Measurements from ENCODE around the gene UBXN4.
"Not testable (repeated sequence)": the region's sequence is repeated elsewhere in the genome, so short reads cannot be mapped to it uniquely, and the experiment has no call there.

UBXN4 gene, protein sequence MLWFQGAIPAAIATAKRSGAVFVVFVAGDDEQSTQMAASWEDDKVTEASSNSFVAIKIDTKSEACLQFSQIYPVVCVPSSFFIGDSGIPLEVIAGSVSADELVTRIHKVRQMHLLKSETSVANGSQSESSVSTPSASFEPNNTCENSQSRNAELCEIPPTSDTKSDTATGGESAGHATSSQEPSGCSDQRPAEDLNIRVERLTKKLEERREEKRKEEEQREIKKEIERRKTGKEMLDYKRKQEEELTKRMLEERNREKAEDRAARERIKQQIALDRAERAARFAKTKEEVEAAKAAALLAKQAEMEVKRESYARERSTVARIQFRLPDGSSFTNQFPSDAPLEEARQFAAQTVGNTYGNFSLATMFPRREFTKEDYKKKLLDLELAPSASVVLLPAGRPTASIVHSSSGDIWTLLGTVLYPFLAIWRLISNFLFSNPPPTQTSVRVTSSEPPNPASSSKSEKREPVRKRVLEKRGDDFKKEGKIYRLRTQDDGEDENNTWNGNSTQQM

DNA sequence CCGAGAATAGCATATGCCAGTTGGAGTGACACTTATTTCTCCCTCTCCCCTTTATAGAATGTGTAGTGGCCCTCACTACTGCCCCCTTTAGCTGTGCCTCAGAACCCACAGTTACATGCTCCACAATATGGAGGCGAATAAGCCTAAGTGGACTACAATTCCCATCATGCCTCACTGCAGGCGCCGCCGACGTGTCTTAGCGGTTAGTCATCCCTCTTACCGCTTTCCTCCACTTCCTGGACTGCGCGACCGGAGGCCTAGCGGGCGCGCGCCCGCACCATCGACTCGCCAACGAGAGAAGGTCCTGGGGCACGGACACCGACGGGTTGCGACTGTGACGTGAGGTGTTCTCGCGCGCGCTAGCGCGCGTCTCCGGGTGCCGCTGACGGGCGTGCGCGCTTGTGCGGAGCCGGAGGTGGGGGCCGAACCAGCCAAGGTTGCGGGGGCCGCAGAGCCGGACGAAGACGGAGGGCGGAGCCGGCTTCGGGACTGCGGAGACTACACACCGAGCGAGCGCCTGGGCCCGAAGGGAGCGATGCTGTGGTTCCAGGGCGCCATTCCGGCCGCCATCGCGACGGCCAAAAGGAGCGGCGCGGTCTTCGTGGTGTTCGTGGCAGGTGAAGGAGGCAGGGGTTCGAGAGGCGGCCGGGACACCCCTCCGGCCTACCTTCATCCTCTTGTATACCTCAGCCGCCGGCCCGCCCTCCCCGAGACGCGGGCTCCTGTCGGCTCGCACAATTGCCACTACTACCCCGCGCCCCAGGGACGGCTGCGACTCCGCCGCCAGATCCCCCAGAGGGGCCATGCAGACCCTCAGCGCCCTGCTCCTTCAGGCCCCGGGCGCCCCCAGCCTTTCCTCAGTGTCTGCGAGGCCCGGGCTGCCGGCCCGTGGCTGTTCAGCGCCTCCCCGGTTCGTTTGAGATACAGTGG, at the start of gene UBXN4:
TSS of gene UBXN4 (plus strand) at position 461 of the 930 bp plus-strand sequence. CDS start at position 536, 75 bp downstream.
- peak; percentile 89 for DNase-seq (ENCODE audit: low read depth, low spot score)

DNA sequence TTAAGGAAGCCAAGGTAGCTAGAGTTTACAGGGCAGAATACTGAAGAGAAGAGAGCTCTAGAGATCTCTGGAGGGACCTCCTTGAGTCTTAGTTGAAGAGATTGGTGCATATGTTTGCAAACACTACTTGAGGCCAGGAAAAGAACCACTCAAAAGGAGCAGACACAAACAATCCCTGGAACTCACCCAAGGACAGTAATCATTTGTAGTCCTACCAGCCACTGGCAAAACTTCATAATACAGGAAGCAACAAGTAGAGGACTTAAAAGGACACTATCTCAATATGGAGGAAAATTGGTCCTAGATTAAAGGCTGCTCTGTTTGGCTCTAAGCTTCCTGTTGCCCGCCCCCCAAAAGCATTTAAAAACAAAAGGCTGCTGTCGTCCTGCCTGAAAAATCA, 46.9 kb upstream of the UBXN4 start:
- DNase-seq (ENCODE audit: low read depth, low spot score) = no peak

DNA sequence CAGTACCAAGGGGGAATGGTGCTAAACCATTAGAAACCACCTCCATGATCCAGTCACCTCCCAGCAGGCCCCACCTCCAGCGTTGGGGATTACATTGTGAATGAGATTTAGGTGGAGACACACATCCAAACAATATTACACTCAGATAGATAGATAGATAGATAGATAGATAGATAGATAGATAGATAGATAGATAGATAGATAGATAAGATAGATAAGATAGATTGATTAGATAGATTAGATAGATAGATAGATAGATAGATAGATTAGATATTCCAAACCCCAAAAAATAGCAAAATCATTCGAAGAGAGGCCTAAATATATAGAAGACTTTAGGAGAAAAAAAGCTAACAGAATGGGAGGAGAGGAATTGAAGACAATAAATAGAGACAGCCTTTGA, 42.8 kb upstream of the UBXN4 start:
- no peak for DNase-seq (ENCODE audit: low read depth, low spot score)

DNA sequence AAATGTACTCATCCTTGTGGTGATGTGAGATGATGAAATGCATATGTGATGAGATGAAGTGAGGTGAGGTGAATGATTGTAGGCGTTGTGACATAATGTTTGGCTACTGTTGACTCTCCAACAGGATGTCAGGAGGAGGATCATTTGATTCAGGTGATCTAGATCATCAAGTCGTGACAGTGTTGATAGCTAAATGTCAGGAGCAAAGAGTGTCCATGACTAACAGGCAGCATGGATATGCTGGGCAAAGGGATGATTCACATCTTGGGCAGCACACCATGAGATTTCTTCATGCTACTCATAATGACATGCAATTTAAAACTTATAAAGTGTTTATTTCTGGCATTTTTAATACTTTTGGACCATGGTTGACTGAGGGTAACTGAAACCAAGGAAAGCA, 40.2 kb upstream of the UBXN4 start:
- DNase-seq (ENCODE audit: low read depth, low spot score) = no peak

DNA sequence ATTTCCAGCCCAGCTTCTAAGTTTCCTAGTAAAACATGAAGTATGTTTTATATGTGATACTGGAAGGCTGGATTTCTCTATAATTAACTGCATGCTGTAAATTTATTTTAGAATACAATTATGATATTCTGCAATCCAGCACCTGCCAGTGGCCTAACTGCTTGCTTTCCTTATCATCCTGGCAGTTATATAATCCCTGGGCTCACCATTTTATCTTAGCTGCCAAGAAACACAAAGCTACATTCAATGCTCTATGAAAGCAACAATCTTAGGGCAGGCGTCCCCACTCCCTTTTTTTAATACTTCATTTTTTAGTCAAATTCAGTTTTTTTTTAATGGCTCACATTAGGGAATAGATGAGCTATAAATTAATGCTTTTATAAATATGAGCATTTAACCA, 38.4 kb upstream of the UBXN4 start:
- no peak for DNase-seq (ENCODE audit: low read depth, low spot score)

DNA sequence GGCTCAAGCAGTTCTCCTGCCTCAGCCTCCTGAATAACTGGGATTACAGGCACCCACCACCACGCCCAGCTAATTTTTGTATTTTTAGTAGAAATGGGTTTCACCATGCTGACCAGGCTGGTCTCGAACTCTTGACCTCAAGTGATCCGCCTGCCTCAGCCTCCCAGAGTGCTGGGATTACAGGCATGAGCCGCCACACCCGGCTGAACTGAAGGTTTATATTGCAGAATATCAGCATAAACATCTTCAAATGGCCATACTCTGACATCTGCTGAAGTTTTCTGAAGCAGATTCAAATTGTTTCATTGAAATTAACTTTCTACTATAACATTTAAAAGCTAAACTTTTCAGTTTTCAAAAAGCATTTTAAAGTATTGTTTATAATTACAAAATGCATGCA, 37.6 kb upstream of the UBXN4 start:
- not testable (repeated sequence) for DNase-seq (ENCODE audit: low read depth, low spot score)

DNA sequence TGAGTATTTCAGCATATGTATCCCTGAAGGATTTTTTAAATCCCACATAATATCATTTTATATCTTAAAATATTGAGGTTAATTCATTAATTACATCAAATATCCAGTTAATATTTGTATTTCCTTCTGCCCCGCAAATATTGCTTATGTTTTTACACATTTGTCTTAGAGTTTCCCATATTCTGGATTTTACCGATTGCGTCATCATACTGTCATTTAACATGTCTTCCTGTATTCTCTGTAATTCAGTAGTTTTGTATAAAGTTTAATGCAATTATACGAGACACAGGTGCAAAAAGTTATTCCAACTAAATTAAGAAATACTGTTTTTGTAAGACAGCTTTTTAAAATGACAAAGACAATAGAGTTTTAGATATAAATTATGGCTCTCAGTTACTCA, 33.5 kb upstream of the UBXN4 start:
- DNase-seq (ENCODE audit: low read depth, low spot score) = no peak

DNA sequence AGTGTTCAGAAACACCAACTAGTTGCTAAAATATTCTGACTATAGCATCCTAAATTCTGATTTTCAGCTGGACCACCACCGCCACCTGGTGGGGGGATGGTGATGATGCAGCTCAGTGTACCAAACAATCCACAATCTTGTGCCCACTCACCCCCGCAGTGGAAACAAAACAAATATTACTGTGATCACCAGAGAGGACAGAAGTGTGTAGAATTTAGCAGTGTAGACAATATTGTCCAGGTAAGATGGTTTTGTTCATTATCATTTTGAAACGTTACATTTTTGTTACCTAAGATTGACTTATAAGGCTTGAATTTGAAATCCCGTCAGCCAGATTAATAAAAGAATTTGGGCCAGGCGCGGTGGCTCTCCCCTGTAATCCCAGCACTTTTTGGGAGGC, 31.7 kb upstream of the UBXN4 start:
- DNase-seq (ENCODE audit: low read depth, low spot score) = peak; percentile 49

DNA sequence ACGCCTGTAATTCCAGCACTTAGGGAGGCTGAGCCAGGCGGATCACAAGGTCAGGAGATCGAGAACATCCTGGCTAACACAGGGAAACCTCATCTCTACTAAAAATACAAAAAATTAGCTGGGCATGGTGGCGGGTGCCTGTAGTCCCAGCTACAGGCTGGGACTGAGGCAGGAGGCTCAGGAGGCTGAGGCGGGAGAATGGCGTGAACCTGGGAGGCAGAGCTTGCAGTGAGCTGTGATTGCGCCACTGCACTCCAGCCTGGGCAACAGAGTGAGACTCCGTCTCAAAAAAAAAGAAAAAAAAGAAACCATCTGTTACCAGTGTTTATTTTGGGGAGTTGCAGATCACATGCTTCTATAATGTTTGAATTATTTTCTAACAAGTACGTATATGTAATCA, 26.6 kb upstream of the UBXN4 start:
- not testable (repeated sequence) for DNase-seq (ENCODE audit: low read depth, low spot score)

DNA sequence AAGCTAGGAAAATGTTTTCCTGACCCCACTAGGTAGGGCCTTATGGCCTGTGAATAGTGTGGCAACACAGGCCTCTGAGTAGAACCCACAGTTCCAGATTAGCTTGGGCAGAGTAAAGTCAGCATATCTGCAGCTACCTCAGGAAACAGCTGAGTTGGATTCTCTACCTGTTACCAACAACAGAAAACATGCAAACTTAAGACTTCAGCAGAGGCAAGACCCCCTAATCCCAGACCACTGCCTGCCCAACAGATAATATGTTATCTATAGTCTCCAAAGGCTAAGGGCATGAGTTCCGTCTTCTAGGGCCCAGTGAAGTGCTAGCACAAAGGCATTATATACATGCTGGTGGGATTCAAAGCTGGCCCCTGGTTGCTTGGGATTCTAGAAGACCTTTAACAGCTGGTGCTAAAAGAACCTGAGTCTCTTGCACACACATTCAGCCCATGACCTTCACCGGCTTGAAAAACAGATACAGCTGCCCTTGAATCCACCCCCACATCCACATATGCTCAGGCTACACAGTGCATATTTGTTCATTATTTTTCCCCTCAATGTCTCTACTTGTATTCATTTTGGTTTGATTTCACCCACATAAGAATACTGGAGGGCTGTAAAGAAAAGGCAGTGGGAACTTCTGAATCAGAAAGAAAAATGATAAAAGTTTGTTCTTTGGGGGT, 13.5 kb upstream of the UBXN4 start:
- no peak for DNase-seq (ENCODE audit: low read depth, low spot score)

DNA sequence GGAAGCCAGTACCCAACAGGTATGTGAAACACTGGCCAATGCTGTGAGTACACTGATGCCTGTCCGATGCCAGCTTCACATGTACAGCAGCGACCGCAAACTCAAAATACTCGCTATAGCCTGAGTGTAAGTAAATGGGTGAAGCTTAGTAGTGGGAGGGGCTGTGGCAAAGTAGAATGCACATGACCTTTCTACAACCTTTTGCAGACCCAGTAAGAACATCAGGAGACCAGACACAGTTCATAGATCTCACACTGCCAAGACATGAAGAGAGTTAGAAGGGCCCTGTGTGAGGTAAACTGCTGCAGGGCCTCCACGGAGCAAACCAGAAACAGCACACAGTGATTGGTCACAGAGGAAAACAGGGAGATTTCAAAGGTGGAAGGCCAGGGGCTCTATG, 9.1 kb upstream of the UBXN4 start:
- no peak for DNase-seq (ENCODE audit: low read depth, low spot score)

DNA sequence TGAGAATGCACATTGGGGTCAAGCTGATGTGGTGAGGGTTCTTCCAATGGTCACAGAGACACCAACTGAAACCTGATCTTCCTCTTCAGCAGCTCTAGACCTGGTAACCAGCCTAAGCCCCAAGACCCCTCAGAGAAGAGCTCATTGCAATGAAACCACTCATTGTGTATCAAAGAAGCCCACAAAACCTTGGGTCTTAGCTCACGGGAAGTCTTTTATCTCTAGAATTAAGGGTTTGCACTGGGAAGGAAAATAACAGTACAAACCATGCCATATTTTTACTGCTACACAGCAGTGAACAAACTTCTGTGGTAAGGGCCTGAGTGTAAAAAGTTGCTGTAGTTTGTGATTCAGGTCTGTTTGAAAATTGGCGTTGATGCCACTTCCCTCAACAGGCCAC, 8.6 kb upstream of the UBXN4 start:
- no peak for DNase-seq (ENCODE audit: low read depth, low spot score)

DNA sequence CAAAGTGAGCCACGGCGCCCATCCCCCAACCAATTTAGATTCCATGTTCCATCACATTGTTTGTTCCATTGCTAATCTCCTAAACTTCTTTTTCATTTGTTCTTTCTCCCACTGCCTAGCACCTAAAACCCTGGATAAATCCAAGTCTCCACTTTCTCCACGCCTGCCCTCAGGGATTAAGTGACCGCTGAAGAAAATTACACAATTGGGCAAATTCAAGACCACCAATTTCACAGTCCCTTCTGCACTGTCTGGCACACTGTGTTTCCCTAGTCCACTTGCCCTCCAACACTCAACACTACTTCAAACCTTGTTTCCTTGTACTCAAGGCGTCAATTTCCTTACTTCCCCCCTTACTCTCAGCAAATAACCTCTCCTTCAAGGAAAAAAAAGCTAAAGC, 5.1 kb upstream of the UBXN4 start:
- DNase-seq (ENCODE audit: low read depth, low spot score) = no peak

DNA sequence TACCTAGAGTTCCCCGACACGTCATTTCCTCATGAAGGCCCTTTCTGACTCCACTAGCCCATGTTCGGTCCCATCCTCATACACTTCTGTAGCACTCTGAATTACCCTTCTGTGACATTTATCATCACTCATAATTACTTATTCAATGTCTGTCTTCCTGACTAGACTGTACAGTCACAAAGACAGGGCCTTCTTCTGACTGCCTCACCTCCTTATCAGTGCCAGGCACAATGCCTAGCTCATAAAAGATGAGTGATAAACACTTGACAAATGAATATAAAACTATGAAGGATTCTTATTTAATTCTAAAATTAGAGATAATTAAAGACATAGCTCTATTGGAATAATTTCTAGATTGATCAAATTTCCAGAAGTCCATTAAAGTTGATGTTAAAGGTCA, 1.4 kb upstream of the UBXN4 start:
- no peak for DNase-seq (ENCODE audit: low read depth, low spot score)

DNA sequence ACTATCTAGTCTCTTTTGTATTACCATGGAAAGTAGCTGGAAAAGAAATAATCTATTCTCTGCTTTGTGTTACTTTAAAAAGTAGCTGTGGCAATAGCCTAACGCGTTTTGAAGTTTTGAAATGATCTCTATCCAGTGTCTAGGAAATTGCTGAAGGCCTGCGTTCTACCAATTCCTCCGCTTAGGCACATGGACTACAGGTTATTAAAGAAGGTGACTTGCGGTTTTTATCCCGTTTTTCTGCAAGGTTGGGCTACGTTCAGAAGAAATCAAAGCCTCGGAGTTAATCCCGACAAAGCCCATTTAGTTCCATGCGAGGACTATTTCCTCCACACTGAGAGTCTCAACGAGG, 636 bp upstream of the UBXN4 start:
- DNase-seq (ENCODE audit: low read depth, low spot score) = no peak

DNA sequence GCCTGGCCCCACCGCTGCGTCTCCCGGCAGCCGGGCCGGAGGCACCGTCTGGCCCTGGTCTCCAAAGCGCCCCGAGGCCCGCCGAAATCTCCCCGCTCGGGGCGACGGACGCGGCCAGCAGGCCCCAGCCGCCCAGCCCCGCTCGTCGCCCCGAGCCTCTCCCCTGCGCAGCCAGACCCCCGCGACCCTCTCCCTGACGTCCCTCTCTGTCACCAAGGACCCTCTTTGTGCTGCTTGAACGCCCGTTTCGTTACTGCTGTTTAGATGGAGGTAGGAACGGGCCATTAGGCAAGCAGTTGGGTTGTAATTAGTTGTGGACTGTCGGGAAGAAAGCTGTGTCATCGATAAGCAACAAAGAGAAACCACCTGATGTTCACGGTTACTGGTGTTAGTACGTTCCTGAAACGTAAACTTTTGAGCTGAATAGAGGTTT, 686 bp downstream of the UBXN4 start:
- DNase-seq (ENCODE audit: low read depth, low spot score) = no peak

DNA sequence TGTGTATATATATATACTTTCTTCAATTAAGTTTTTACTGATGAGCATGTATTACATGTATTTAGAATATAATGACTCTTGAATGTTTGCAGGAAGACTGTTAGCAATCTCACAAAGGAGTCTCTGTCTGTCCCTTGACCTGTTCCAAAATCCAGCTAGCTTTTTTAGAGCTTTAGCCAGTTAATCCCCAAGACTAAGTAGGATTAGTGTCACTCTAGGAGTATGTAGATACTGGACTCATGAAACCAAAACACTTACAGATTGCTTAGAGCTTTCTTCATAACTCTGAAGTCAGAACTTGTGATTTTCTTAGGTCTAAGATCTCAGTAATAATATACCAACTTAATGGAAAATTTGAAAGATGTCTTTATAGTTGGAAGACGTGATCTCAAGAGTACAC, 2.2 kb downstream of the UBXN4 start:
- no peak for DNase-seq (ENCODE audit: low read depth, low spot score)

DNA sequence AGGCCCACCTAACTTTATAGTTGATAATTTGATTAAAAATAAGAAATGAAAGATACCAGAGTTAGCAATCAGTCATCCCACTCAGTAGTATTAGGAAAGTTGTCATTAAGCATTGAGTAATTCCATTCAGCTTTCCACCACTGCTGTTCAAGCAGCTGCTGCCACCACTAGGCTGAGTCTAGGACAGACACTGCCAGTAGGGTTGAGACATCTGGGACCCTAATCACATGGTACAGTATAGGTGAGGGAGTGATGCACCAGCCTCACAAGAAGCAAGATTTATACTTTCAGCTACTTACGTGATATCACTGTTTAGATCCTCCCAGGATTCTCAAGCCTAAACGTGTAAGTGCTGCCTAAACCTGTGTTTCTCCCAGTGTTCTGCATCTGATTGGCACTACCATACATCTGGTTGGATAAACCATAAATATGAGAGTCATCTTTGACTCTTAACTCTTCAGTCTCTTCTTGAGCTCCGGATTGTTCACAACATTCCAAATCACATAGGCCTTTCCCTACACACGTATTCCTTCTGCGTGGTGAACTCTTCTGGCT, 3.2 kb downstream of the UBXN4 start:
- DNase-seq (ENCODE audit: low read depth, low spot score) = no peak

DNA sequence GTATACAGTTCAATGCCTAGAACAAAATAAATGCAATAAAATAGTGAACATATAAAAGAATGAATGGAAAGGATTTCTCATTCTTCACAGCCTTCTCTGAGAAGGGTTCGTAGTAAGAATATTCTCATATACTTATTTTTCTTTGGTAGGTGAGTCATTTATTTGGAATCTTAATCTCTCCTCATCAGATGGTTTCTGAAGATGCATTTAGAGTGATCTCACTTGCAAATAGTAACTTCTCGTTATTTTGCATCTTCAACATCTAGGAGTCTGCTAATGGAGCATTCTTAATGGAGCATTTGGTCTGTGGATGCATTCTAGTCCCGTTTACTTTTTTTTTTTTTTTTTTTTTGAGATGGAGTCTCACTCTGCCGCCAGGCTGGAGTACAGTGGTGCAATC, 3.9 kb downstream of the UBXN4 start:
- DNase-seq (ENCODE audit: low read depth, low spot score) = no peak

DNA sequence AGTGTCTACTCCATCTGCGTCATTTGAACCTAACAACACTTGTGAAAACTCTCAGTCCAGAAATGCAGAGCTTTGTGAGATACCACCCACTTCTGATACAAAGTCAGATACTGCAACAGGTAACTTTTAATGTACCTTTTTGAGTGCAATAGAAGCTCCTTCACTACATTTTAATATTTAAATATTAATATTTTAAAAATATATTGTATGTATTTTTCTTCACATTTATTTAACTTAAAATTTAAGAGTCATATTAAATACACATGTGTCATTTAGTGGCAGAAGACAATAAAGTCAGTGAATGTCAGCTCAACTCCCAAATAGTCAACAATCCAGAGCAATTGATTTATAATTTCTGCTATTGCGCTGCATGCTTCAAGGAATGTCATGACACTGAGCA, 13.9 kb downstream of the UBXN4 start:
- DNase-seq (ENCODE audit: low read depth, low spot score) = no peak

DNA sequence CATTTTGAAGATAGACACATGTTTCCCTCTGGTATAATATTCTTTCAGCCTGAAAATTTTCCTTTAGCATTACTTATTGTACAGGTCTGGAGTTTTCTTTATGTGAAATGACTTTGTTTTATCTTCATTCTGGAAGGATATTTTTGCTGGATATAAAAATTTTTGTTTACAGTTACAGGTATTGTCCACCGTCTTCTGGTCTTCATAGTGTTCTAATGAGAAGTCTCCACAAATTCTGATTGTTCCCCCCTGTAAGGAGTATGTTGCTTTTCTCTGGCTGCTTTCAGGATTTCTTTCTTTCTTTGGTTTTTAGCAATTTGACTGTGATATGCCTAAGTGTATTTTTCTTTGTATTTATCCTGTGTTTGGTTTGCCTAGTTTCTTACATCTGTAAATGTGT, 15.0 kb downstream of the UBXN4 start:
- DNase-seq (ENCODE audit: low read depth, low spot score) = no peak

DNA sequence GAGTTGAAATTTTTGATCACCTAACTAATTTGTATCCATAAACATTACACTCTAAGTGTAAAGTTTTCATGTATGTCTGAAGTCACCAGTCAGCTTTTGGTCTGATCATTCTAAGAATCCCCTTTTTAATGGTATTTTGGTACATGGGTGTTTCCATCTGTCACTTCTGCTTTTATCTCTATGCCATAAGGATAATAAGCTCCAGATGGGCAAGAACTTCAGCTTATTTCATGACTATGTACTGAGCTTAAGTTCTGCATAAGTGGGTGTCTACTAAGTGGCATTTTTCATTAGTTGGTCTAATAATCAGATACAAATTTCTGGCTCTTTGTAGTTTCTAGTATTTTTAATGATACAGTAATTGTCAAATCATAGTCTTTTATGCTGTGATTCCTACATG, 20.4 kb downstream of the UBXN4 start:
- no peak for DNase-seq (ENCODE audit: low read depth, low spot score)
